HG03432 (cell line): ENCODE measurements around the gene CACNG4.
"Not testable (repeated sequence)": the region's sequence is repeated elsewhere in the genome, so short reads cannot be mapped to it uniquely, and the experiment has no call there.

Experiments
- ATAC-seq: cut with Tn5 transposase; IDR thresholded peaks from one replicate; pipeline ENCODE4 v1.9.1; 2021; ENCODE audit warnings: mild to moderate bottlenecking, moderate library complexity; ENCODE audit not compliant: unreplicated experiment

CACNG4 gene

GRCh38 chr17:67040652-67041051 lies 76.1 kb downstream of the CACNG4 start:
- no peak for ATAC-seq

- ATAC-seq = not testable (repeated sequence)
These were observed 76.6 kb downstream of the CACNG4 start for GRCh38 chr17:67041119-67041518.

- ATAC-seq = no peak
These were observed 77.0 kb downstream of the CACNG4 start for GRCh38 chr17:67041531-67041930.

- no peak for ATAC-seq
These were observed 77.7 kb downstream of the CACNG4 start for GRCh38 chr17:67041941-67042899.

GRCh38 chr17:67043283-67043682 lies 78.8 kb downstream of the CACNG4 start:
- no peak for ATAC-seq

- ATAC-seq = no peak
These were observed 79.7 kb downstream of the CACNG4 start, which contains the start of gene CACNG1 for GRCh38 chr17:67044016-67044772. CACNG1 (plus strand) TSS chr17:67044554; CDS start chr17:67044661, 107 bp downstream.

GRCh38 chr17:67044940-67045339 lies 80.4 kb downstream of the CACNG4 start:
- ATAC-seq = no peak

GRCh38 chr17:67046398-67046797 lies 81.9 kb downstream of the CACNG4 start:
- ATAC-seq = no peak

- ATAC-seq = no peak
These were observed 82.9 kb downstream of the CACNG4 start for GRCh38 chr17:67047382-67047781.

GRCh38 chr17:67049025-67049739 lies 84.7 kb downstream of the CACNG4 start:
- no peak for ATAC-seq

GRCh38 chr17:67050066-67050465 lies 85.6 kb downstream of the CACNG4 start:
- no peak for ATAC-seq

- no peak for ATAC-seq
These were observed 86.1 kb downstream of the CACNG4 start for GRCh38 chr17:67050471-67051154.

- ATAC-seq = no peak
These were observed 86.6 kb downstream of the CACNG4 start for GRCh38 chr17:67051155-67051538.

GRCh38 chr17:67051837-67052236 lies 87.3 kb downstream of the CACNG4 start:
- no peak for ATAC-seq

- no peak for ATAC-seq
These were observed 88.4 kb downstream of the CACNG4 start for GRCh38 chr17:67052720-67053437.

- no peak for ATAC-seq
These were observed 89.0 kb downstream of the CACNG4 start for GRCh38 chr17:67053438-67054000.

- no peak for ATAC-seq
These were observed 89.6 kb downstream of the CACNG4 start for GRCh38 chr17:67054011-67054591.

- ATAC-seq = no peak
These were observed 90.1 kb downstream of the CACNG4 start for GRCh38 chr17:67054608-67055007.

GRCh38 chr17:67055041-67055443 lies 90.5 kb downstream of the CACNG4 start:
- ATAC-seq = no peak
